Karpas-422 (cell line): Measurements from ENCODE around the gene REV3L. TPM values are rescaled to one million over a fixed set of nuclear protein-coding genes. Genes with fewer than 3 reads are reported as not detected.
"Not testable (repeated sequence)": the region's sequence is repeated elsewhere in the genome, so short reads cannot be mapped to it uniquely, and the experiment has no call there.

Experiments used
- DNase-seq: peaks from one replicate; pipeline ENCODE4 v3.0.0-alpha.2; 2015
- H2AFZ ChIP-seq: fragments of 200-600 bp; sonication (generic); 2 replicates; pipeline ENCODE4 v1.6.1; 2014; ENCODE audit warnings: antibody characterized with exemption, low read length, mixed read lengths
- H3K27ac ChIP-seq: fragments of 200-600 bp; sonication (generic); 2 replicates; pipeline ENCODE4 v1.5.1; 2014; ENCODE audit warnings: mild to moderate bottlenecking, low read length, moderate library complexity
- H3K27me3 ChIP-seq: fragments of 200-600 bp; sonication (generic); 2 replicates; pipeline ENCODE4 v1.6.1; 2014; ENCODE audit warnings: low read length, mixed read lengths
- H3K36me3 ChIP-seq: fragments of 200-600 bp; sonication (generic); 2 replicates; pipeline ENCODE4 v1.6.1; 2014; ENCODE audit warnings: low read length, mixed read lengths; ENCODE audit not compliant: insufficient read depth
- H3K4me1 ChIP-seq: fragments of 200-600 bp; sonication (generic); 2 replicates; pipeline ENCODE4 v1.6.1; 2014; ENCODE audit warnings: mild to moderate bottlenecking, low read length, mixed read lengths
- H3K4me2 ChIP-seq: fragments of 200-600 bp; sonication (generic); 2 replicates; pipeline ENCODE4 v1.6.1; 2014; ENCODE audit warnings: low read length, low read depth, mild to moderate bottlenecking; ENCODE audit not compliant: poor library complexity, severe bottlenecking
- H3K4me3 ChIP-seq: fragments of 200-600 bp; sonication (generic); 2 replicates; pipeline ENCODE4 v1.5.1; 2014; ENCODE audit warnings: mild to moderate bottlenecking, antibody characterized with exemption, low read length, mixed read lengths
- H3K79me2 ChIP-seq: fragments of 200-600 bp; sonication (generic); 2 replicates; pipeline ENCODE4 v1.6.1; 2014; ENCODE audit warnings: mild to moderate bottlenecking, low read length, mixed read lengths
- H3K9ac ChIP-seq: fragments of 200-600 bp; sonication (generic); 2 replicates; pipeline ENCODE4 v1.6.0; 2014; ENCODE audit warnings: low read length
- H3K9me2 ChIP-seq: fragments of 200-600 bp; sonication (generic), shearing (Covaris generic); replicated peaks from 2 replicates; pipeline ENCODE4 v1.6.0; 2014; ENCODE audit warnings: mild to moderate bottlenecking, low read length, moderate library complexity; ENCODE audit not compliant: insufficient read depth
- H3K9me3 ChIP-seq: fragments of 300-700, 200-600 bp; sonication (generic); 2 replicates; pipeline ENCODE4 v1.6.1; 2014; ENCODE audit warnings: low read length, mixed read lengths
- H4K20me1 ChIP-seq: fragments of 200-600 bp; sonication (generic); 2 replicates; pipeline ENCODE4 v1.6.1; 2014; ENCODE audit warnings: mild to moderate bottlenecking, antibody characterized with exemption, low read length, low read depth; ENCODE audit not compliant: insufficient read depth
- total RNA-seq: library from RNA; depleted of rRNA; stranded (reverse); fragments of >200 nt; shearing (Covaris generic); gene quantifications from 2 replicates; pipeline ENCODE4 v1.2.3, GENCODE V29; 2014; ENCODE audit warnings: low replicate concordance

Gene REV3L
- total RNA-seq, 1 experiment from 2014 or later, result 64.4 TPM

- no peak overlapping the region for H3K4me2 ChIP-seq
- H3K79me2 ChIP-seq, result no peaks in the 10 kb centered on the region
- no peak for DNase-seq
- H3K27ac ChIP-seq, result no peak overlapping the region
- no peaks in the 10 kb centered on the region for H3K4me1 ChIP-seq
- H3K9me2 ChIP-seq, result no peaks in the 10 kb centered on the region
- H3K27me3 ChIP-seq, result no peaks in the 10 kb centered on the region
- H2AFZ ChIP-seq, result no peak overlapping the region
- H3K9me3 ChIP-seq, result no peaks in the 10 kb centered on the region
- no peaks in the 10 kb centered on the region for H3K36me3 ChIP-seq
- no peaks in the 10 kb centered on the region for H4K20me1 ChIP-seq
- H3K4me3 ChIP-seq, result no peak overlapping the region
- H3K9ac ChIP-seq, result no peak overlapping the region
Observed at GRCh38 chr6:111523484-111524167, 40.6 kb upstream of the REV3L start.

DNA sequence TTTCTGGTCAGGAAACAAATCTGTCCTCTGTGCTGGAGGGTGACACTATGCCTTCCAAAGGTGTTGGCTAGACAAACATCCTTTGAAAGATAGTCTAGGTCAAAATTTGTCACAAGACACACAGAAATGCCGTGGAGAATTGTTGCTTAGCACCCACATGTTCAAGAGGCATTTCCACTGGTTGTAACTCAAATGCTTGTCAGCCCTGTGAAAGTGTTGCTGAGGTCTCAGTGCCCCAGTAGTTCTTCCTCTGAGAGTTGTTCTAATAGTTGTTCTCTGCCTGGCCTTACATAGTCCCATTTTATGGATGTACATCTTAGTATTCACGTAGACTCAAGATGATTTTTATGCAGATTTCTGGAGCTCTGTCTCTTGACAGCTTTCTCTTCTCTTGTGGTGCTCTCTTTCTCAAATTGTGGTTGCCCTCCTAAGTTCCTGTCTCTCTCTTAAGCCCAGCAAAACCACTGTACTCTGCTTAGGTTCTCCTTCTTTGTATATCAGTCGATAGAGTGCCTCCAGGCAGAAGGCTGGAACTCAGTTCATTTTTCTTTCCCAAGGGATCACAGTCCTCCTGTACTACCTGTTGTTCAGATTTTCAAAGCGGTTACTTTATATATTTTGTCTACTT, 39.5 kb upstream of the REV3L start:
- no peak for DNase-seq
- Histone ChIP-seq H3K27me3 (no peaks in the 10 kb centered on the region), H3K4me3 (no peak overlapping the region), H2AFZ (no peak overlapping the region), H3K9ac (no peak overlapping the region), H3K9me2 (no peaks in the 10 kb centered on the region), H3K27ac (no peak overlapping the region), H3K4me1 (no peaks in the 10 kb centered on the region), H3K4me2 (no peak overlapping the region), H3K36me3 (no peaks in the 10 kb centered on the region), H4K20me1 (no peaks in the 10 kb centered on the region), H3K79me2 (no peaks in the 10 kb centered on the region), H3K9me3 (no peaks in the 10 kb centered on the region)

GRCh38 chr6:111521497-111522270, 38.7 kb upstream of the REV3L start:
- Histone ChIP-seq H3K9me3 (no peaks in the 10 kb centered on the region), H3K4me3 (no peak overlapping the region), H3K36me3 (no peaks in the 10 kb centered on the region), H3K4me2 (no peak overlapping the region), H3K9ac (no peak overlapping the region), H3K9me2 (no peaks in the 10 kb centered on the region), H3K79me2 (no peaks in the 10 kb centered on the region), H3K4me1 (no peaks in the 10 kb centered on the region), H4K20me1 (no peaks in the 10 kb centered on the region), H2AFZ (no peak overlapping the region), H3K27me3 (no peaks in the 10 kb centered on the region), H3K27ac (no peak overlapping the region)
- DNase-seq, result no peak

- DNase-seq, result no peak
- H3K4me2 ChIP-seq, result no peak overlapping the region
- no peaks in the 10 kb centered on the region for H4K20me1 ChIP-seq
- H3K79me2 ChIP-seq, result no peaks in the 10 kb centered on the region
- no peaks in the 10 kb centered on the region for H3K36me3 ChIP-seq
- H3K9me3 ChIP-seq, result no peaks in the 10 kb centered on the region
- H3K4me1 ChIP-seq, result no peaks in the 10 kb centered on the region
- H3K4me3 ChIP-seq, result no peak overlapping the region
- no peaks in the 10 kb centered on the region for H3K27me3 ChIP-seq
- H3K9ac ChIP-seq, result no peak overlapping the region
- H2AFZ ChIP-seq, result no peak overlapping the region
- no peaks in the 10 kb centered on the region for H3K9me2 ChIP-seq
- H3K27ac ChIP-seq, result no peak overlapping the region
Observed at GRCh38 chr6:111520524-111520923, 37.5 kb upstream of the REV3L start.

DNA sequence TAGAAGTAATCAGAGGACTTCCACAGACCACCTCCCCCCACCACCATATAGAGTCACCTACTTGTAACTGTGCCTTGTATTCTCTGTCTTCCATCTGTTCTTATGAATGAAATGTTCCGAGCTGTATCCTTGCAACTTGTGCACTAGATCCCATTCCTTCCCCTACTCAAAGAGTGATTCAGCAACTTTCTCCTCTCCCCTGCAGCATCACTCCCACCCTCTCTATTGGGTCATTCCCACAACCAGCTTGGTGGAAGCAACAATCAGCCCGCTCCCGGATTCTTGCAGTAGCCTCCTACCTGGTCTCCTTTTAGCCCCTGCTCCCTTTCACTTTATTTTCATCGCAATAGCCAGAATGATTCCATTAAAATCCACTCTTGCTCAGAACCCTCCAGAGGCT, 34.9 kb upstream of the REV3L start:
- H3K4me2 ChIP-seq, result no peak overlapping the region
- H3K79me2 ChIP-seq, result no peaks in the 10 kb centered on the region
- H3K36me3 ChIP-seq, result no peaks in the 10 kb centered on the region
- no peak overlapping the region for H3K27ac ChIP-seq
- no peak overlapping the region for H3K4me3 ChIP-seq
- H3K9me2 ChIP-seq, result no peaks in the 10 kb centered on the region
- H3K9ac ChIP-seq, result no peak overlapping the region
- H3K9me3 ChIP-seq, result no peaks in the 10 kb centered on the region
- no peak for DNase-seq
- no peak overlapping the region for H2AFZ ChIP-seq
- H3K27me3 ChIP-seq, result no peaks in the 10 kb centered on the region
- H4K20me1 ChIP-seq, result no peaks in the 10 kb centered on the region
- no peaks in the 10 kb centered on the region for H3K4me1 ChIP-seq

GRCh38 chr6:111515259-111515658, 32.2 kb upstream of the REV3L start:
- H3K4me1 ChIP-seq, result no peaks in the 10 kb centered on the region
- H3K36me3 ChIP-seq, result no peaks in the 10 kb centered on the region
- no peak overlapping the region for H3K9ac ChIP-seq
- no peaks in the 10 kb centered on the region for H3K9me2 ChIP-seq
- H3K27me3 ChIP-seq, result no peaks in the 10 kb centered on the region
- H4K20me1 ChIP-seq, result no peaks in the 10 kb centered on the region
- H3K27ac ChIP-seq, result no peak overlapping the region
- no peak overlapping the region for H3K4me2 ChIP-seq
- no peak for DNase-seq
- H3K9me3 ChIP-seq, result no peaks in the 10 kb centered on the region
- H3K79me2 ChIP-seq, result no peaks in the 10 kb centered on the region
- H2AFZ ChIP-seq, result no peak overlapping the region
- H3K4me3 ChIP-seq, result no peak overlapping the region

DNA sequence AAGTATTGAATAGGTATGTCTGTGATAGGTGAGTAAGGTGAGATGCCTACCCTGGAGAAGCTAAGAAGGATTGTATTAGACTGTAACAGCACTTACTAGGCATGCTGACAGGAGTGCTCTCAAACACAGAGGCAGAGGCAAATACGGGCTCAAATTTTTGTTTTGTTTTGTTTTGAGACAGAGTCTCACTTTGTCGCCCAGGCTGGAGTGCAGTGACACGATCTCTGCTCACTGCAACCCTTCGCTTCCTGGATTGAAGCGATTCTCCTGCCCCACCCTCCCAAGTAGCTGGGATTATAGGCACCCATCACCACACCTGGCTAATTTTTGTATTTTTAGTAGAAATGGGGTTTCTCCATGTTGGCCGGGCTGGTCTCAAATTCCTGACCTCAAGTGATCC, 31.5 kb upstream of the REV3L start:
- not testable (repeated sequence) for H3K4me1 ChIP-seq, H3K27me3 ChIP-seq, H4K20me1 ChIP-seq, H3K9ac ChIP-seq, H3K9me3 ChIP-seq, H3K4me3 ChIP-seq, H3K9me2 ChIP-seq, DNase-seq, H2AFZ ChIP-seq, H3K27ac ChIP-seq, H3K36me3 ChIP-seq, H3K4me2 ChIP-seq, H3K79me2 ChIP-seq

DNA sequence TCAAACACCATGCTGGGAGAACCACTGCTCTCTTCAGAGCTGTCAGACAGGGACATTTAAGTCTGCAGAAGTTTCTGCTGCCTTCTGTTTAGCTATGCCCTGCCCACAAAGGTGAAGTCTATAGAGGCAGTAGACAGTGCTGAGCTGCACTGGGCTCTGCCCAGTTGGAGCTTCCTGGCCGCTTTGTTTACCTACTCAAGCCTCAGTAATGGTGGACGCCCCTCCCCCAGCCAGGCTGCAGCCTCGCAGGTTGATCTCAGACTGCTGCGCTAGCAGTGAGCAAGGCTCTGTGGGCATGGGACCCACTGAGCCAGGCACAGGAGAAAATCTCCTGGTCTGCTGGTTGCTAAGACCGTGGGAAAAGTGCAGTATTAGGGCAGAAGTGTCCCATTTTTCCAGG, 24.2 kb upstream of the REV3L start:
- H2AFZ ChIP-seq, H3K27me3 ChIP-seq, H3K9me3 ChIP-seq, DNase-seq, H3K36me3 ChIP-seq, H3K4me3 ChIP-seq, H3K4me1 ChIP-seq, H3K27ac ChIP-seq, H4K20me1 ChIP-seq, H3K9ac ChIP-seq, H3K4me2 ChIP-seq, H3K9me2 ChIP-seq, H3K79me2 ChIP-seq: not testable (repeated sequence)
